GM06990 (cell line): Measurements from ENCODE around the gene MCL1.

Experiments used
- DNase-seq: peaks from one replicate; pipeline ENCODE4 v3.0.0-alpha.2; 2011; ENCODE audit not compliant: insufficient read length; ENCODE audit errors: extremely low read depth
- H3K27me3 ChIP-seq: replicated peaks from 2 replicates; pipeline ENCODE4 v1.6.0; 2011; ENCODE audit warnings: low read length; ENCODE audit not compliant: control insufficient read depth, insufficient read depth
- H3K36me3 ChIP-seq: 2 replicates; pipeline ENCODE4 v1.5.1; 2011; ENCODE audit warnings: low read length; ENCODE audit not compliant: control insufficient read depth, insufficient read depth
- H3K4me3 ChIP-seq: replicated peaks from 2 replicates; pipeline ENCODE4 v1.5.1; 2011; ENCODE audit warnings: low read depth, mild to moderate bottlenecking, control low read depth, low read length
- TF ChIP-seq, protein P1 (sequence below): IDR thresholded peaks from 2 replicates; pipeline ENCODE4 v1.5.1; 2011; ENCODE audit warnings: low read length, control low read depth, mild to moderate bottlenecking, inconsistent platforms; ENCODE audit not compliant: insufficient read depth, poor library complexity, severe bottlenecking

MCL1 gene

GRCh38 chr1:150557813-150558212 lies 21.6 kb downstream of the MCL1 start:
- Histone ChIP-seq H3K4me3 (no peak overlapping the region), H3K27me3 (no peaks in the 10 kb centered on the region), H3K36me3 (no peaks in the 10 kb centered on the region)
- DNase-seq: no peak
- TF ChIP-seq, protein P1, sequence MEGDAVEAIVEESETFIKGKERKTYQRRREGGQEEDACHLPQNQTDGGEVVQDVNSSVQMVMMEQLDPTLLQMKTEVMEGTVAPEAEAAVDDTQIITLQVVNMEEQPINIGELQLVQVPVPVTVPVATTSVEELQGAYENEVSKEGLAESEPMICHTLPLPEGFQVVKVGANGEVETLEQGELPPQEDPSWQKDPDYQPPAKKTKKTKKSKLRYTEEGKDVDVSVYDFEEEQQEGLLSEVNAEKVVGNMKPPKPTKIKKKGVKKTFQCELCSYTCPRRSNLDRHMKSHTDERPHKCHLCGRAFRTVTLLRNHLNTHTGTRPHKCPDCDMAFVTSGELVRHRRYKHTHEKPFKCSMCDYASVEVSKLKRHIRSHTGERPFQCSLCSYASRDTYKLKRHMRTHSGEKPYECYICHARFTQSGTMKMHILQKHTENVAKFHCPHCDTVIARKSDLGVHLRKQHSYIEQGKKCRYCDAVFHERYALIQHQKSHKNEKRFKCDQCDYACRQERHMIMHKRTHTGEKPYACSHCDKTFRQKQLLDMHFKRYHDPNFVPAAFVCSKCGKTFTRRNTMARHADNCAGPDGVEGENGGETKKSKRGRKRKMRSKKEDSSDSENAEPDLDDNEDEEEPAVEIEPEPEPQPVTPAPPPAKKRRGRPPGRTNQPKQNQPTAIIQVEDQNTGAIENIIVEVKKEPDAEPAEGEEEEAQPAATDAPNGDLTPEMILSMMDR: no peak

GRCh38 chr1:150557065-150557600 lies 22.3 kb downstream of the MCL1 start:
- H3K36me3 ChIP-seq: no peaks in the 10 kb centered on the region
- no peak for DNase-seq
- H3K4me3 ChIP-seq: no peak overlapping the region
- TF ChIP-seq, protein P1: no peak
- no peaks in the 10 kb centered on the region; the same call in 1 of the 2 replicates for H3K27me3 ChIP-seq

DNA sequence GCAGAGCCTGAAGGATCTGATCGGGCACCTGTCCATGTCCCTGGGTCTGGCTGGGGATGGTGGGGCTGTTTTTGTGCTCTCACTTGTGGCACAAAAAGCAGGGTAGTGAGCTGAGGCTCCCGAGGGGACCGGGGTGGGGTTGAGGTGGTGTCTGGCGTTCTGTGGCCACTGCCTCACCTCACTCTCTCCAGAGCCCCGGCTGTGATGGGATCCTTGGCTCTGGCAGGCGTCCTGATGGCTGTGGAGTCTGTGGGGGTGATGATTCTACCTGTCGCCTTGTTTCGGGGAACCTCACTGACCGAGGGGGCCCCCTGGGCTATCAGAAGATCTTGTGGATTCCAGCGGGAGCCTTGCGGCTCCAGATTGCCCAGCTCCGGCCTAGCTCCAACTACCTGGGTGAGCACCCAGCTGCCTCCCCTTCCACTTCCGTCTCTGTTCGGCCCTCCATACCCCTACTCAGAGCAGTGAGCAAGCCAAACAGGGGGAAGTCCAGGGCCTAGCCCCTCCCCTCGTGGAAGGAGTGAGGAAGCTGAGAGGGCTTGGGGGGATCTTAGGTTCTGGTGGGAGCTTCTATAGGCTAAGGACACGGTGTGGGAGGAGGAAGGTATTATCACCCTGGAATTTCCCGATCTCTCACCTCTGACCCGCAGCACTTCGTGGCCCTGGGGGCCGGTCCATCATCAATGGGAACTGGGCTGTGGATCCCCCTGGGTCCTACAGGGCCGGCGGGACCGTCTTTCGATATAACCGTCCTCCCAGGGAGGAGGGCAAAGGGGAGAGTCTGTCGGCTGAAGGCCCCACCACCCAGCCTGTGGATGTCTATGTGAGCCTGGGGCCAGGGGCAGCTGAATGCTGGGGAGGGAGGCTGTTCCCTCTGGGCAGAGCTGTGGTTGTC lies 23.2 kb downstream of the MCL1 start:
- H3K4me3 ChIP-seq: no peak overlapping the region
- TF ChIP-seq, protein P1: no peak

DNA sequence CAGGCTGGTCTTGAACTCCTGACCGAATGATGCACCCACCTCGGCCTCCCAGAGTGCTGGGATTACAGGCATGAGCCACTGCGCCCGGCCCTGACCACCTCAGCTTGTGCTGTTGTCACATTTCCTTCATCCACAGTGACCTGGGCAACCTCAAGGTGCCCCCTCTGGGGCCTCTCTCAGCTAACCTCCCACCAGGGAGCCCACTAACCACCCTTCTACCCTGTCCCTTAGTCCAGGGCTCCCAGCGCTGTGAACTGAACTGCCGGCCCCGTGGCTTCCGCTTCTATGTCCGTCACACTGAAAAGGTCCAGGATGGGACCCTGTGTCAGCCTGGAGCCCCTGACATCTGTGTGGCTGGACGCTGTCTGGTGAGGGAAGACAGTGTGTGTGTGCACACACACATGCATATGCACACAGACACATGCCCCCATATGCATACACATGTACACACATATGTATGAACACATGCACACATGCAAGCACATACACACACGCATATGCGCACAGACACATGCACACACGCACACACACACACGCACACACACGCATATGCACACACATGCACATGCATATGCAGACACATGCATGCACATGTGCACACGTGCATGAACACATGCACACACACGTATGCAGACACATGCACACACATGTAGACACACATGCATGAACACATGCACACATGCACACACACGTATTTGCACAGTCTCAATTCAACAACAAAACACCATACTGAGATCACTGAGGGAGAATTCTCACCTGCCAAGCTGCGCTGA lies 24.0 kb downstream of the MCL1 start:
- H3K27me3 ChIP-seq: no peaks in the 10 kb centered on the region; the same call in 1 of the 2 replicates
- DNase-seq: no peak
- no peaks in the 10 kb centered on the region for H3K36me3 ChIP-seq
- TF ChIP-seq, protein P1: no peak
- H3K4me3 ChIP-seq: no peak overlapping the region

More for the DNA sequence above, 23.2 kb downstream of the MCL1 start:
- H3K36me3 ChIP-seq: no peaks in the 10 kb centered on the region
- no peak for DNase-seq
- no peaks in the 10 kb centered on the region; the same call in 1 of the 2 replicates for H3K27me3 ChIP-seq

DNA sequence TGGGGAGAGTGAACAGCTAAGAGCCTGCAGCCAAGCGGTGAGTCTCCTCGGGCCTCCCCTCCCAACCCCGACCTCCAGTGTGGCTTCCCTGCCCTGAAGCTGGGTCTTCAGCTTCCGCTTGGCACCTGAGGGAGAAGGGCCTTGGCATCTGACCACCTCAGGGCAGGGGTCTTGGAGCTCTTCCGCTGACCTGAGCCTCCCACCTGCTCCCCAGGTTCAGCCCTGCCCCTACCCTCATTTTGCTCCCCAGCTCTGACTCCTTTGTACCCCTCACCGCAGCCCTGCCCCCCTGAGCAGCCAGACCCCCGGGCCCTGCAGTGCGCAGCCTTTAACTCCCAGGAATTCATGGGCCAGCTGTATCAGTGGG lies 25.3 kb downstream of the MCL1 start:
- DNase-seq: no peak
- TF ChIP-seq, protein P1: no peak
- H3K4me3 ChIP-seq: no peak overlapping the region
- no peaks in the 10 kb centered on the region; the same call in 1 of the 2 replicates for H3K27me3 ChIP-seq
- no peaks in the 10 kb centered on the region for H3K36me3 ChIP-seq
